ENCODE data around the gene SEC22C.

DNA sequence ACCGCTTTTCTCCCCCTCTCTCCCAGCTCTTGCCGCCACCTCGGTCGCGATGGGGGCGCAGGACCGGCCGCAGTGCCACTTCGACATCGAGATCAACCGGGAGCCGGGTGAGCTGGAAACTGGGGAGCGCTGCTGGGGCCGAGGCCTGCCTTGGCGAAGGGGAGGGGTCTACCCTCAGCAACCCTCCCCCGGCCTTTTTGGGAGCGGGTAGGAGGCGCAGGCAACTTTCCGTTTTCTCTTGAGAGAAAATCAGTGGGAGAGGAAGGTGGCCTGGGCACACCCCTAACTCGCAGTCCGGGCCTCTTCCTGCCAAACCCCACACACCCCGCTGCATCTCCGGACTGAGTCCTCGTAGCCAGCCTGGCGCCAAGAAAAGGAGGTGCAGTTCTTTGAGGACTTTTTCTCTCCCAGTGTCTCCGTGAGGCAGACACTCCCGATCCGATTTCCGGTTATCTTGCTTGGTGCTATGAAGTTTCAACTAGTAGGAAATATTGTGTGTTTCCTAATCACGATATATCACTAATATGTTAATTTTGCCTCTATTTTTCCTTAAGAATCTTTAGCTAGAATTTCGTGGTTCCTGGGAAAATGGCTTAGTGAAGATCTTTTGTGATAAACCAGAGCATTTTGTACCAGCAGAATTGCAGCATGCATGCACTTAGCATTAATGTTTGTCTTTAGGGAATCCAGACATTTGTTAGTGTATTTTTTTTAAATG is 19.4 kb upstream of the SEC22C start:
- no peak for TF ChIP-seq POLR2A (IDR thresholded peaks at IDR 0.05)
- TF ChIP-seq, protein P1, sequence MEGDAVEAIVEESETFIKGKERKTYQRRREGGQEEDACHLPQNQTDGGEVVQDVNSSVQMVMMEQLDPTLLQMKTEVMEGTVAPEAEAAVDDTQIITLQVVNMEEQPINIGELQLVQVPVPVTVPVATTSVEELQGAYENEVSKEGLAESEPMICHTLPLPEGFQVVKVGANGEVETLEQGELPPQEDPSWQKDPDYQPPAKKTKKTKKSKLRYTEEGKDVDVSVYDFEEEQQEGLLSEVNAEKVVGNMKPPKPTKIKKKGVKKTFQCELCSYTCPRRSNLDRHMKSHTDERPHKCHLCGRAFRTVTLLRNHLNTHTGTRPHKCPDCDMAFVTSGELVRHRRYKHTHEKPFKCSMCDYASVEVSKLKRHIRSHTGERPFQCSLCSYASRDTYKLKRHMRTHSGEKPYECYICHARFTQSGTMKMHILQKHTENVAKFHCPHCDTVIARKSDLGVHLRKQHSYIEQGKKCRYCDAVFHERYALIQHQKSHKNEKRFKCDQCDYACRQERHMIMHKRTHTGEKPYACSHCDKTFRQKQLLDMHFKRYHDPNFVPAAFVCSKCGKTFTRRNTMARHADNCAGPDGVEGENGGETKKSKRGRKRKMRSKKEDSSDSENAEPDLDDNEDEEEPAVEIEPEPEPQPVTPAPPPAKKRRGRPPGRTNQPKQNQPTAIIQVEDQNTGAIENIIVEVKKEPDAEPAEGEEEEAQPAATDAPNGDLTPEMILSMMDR (IDR thresholded peaks at IDR 0.05), result no peak
